Gastroesophageal sphincter (tissue), 4 donors: ENCODE data around the gene RECQL5. TPM values are rescaled to one million over a fixed set of nuclear protein-coding genes. Genes with fewer than 3 reads are reported as not detected.

Source experiments
- ATAC-seq: fragments of 150-250 bp; one replicate; pipeline ENCODE4 v1.9.1; 2016; ENCODE audit warnings: mild to moderate bottlenecking, moderate library complexity
- H3K27ac ChIP-seq, 4 donors: fragments of 200-600 bp; sonication (generic) in 3 of 4; 1 replicate in 3 of 4; 2 replicates in 1 of 4; pipeline ENCODE4 v1.5.1; 2016 to 2019
- H3K27me3 ChIP-seq: fragments of 200-600 bp; sonication (generic); one replicate; pipeline ENCODE4 v1.5.1; 2019
- H3K36me3 ChIP-seq, 2 donors: fragments of 200-600 bp; sonication (generic); one replicate each; pipeline ENCODE4 v1.5.1; 2019; ENCODE audit warnings: control low read depth in 1 of 2
- H3K4me1 ChIP-seq, 3 donors: fragments of 200-600 bp; sonication (generic); 1 replicate in 2 of 3; 2 replicates in 1 of 3; pipeline ENCODE4 v1.5.1; 2016 to 2019; ENCODE audit warnings: control low read depth in 2 of 3
- H3K4me3 ChIP-seq, 2 donors: fragments of 200-600 bp; sonication (generic); one replicate each; pipeline ENCODE4 v1.5.1; 2019; ENCODE audit warnings: mild to moderate bottlenecking in 1 of 2, moderate library complexity in 1 of 2
- H3K9me3 ChIP-seq, 3 donors: fragments of 200-600 bp; sonication (generic); one replicate each; pipeline ENCODE4 v1.5.1; 2017 to 2019; ENCODE audit warnings: control low read depth in 2 of 3
- CTCF ChIP-seq, 4 experiments: fragments of 200-600 bp in 2 of 4; fragments of 450-650 bp in 2 of 4; sonication (generic) in 1 of 4; IDR thresholded peaks; one replicate each; pipeline ENCODE4 v1.5.1; 2017 to 2019; ENCODE audit warnings: antibody characterized with exemption in 4 of 4, mild to moderate bottlenecking in 2 of 4, moderate library complexity in 2 of 4
- EP300 ChIP-seq: sonication (generic); formaldehyde crosslinking; IDR thresholded peaks from one replicate; pipeline ENCODE4 v1.6.1; 2017; ENCODE audit warnings: antibody characterized with exemption, mild to moderate bottlenecking
- POLR2A ChIP-seq, 2 donors: fragments of 450-650 bp; IDR thresholded peaks; one replicate each; pipeline ENCODE4 v1.6.1; 2017; ENCODE audit warnings: antibody characterized with exemption in 2 of 2, mild to moderate bottlenecking in 2 of 2, moderate library complexity in 1 of 2
- POLR2AphosphoS5 ChIP-seq: sonication (generic); formaldehyde crosslinking; IDR thresholded peaks from one replicate; pipeline ENCODE4 v1.6.1; 2017; ENCODE audit warnings: antibody characterized with exemption
- WGBS, 2 donors: methylation state at CpG; one replicate each; pipeline ENCODE4 v1.1.5; 2018; ENCODE audit warnings: low coverage in 1 of 2; 5-methylcytosine and 5-hydroxymethylcytosine counted together
- total RNA-seq, 4 donors: library from RNA; depleted of rRNA; stranded (reverse); fragments of >200 nt; gene quantifications; one replicate each; pipeline ENCODE4 v1.1.0, GENCODE V29; 2016

Gene RECQL5
- total RNA-seq, 4 donors from 2014 or later: 6.4 to 15.1 (median 13.6) TPM

- Histone ChIP-seq H3K27me3 (no peaks in the 10 kb centered on the region), H3K9me3 (no peaks in the 10 kb centered on the region), H3K4me1 (peaks cover 0 to 30% (median 4%) of the 10 kb centered on the region in 3 donors), H3K27ac (peak overlapping the region in 1 of 4 donors; percentile 29), H3K36me3 (peaks cover 0 to 87% of the 10 kb centered on the region in 2 donors), H3K4me3 (no peak overlapping the region)
- 100% methylated on average over 1 of the region's 27 CpGs; no CpG with 5 or more reads in 1 of the 2 donors for WGBS, 2 donors
- ATAC-seq: no peak
- no peak for TF ChIP-seq POLR2A (IDR thresholded peaks at IDR 0.05)
- no peak for TF ChIP-seq CTCF (IDR thresholded peaks at IDR 0.05)
- no peak for TF ChIP-seq POLR2AphosphoS5
- no peak for TF ChIP-seq EP300
Measured at GRCh38 chr17:75704963-75705875, 38.3 kb upstream of the RECQL5 start.

- TF ChIP-seq EP300 (no peak), POLR2AphosphoS5 (no peak), POLR2A (IDR thresholded peaks at IDR 0.05) (no peak), CTCF (IDR thresholded peaks at IDR 0.05) (no peak)
- WGBS, 2 donors: 100% methylated on average over 1 to 4 of the region's 9 CpGs
- Histone ChIP-seq H3K36me3 (peaks cover 0 to 92% of the 10 kb centered on the region in 2 donors), H3K4me1 (peaks cover 0 to 46% (median 11%) of the 10 kb centered on the region in 3 donors), H3K9me3 (no peaks in the 10 kb centered on the region), H3K27me3 (no peaks in the 10 kb centered on the region), H3K27ac (peak overlapping the region in 2 of 4 donors; percentile 9 to 25), H3K4me3 (no peak overlapping the region)
- ATAC-seq: no peak
Measured at GRCh38 chr17:75703591-75703990, 36.6 kb upstream of the RECQL5 start.

- peaks cover 0 to 90% of the 10 kb centered on the region in 2 donors for H3K36me3 ChIP-seq
- H3K27me3 ChIP-seq: no peaks in the 10 kb centered on the region
- no peaks in the 10 kb centered on the region for H3K9me3 ChIP-seq
- peaks cover 0 to 44% (median 11%) of the 10 kb centered on the region in 3 donors for H3K4me1 ChIP-seq
- no peak for TF ChIP-seq CTCF (IDR thresholded peaks at IDR 0.05)
- no peak overlapping the region for H3K4me3 ChIP-seq
- WGBS, 2 donors: 82% methylated on average over 2 of the region's 12 CpGs; no CpG with 5 or more reads in 1 of the 2 donors
- ATAC-seq: no peak
- H3K27ac ChIP-seq: peak overlapping the region in 3 of 4 donors; percentile 25 to 85 (median 82)
Measured at GRCh38 chr17:75703191-75703590, 36.2 kb upstream of the RECQL5 start.

DNA sequence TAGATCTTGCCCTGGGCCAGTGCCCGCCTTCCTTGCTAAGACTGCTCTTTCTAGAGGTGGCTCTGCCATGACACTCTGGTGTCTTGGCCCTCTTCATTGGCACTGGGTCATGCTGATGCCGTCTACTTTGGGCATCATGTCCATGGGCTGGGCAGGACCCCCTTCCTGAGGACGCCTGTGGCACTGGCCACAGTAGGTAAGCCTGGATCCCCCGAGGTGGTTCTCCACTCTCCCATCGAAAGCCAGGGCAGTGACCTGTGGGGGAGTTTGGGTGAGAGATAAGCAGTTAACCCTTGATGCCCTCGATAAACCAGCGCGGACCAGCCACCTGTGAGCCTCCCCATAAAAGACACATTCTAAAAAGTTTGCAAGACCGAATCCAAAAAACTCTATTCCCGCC lies 34.3 kb upstream of the RECQL5 start:
- Histone ChIP-seq H3K4me1 (peaks cover 0 to 50% (median 11%) of the 10 kb centered on the region in 3 donors), H3K9me3 (no peaks in the 10 kb centered on the region), H3K27me3 (no peaks in the 10 kb centered on the region), H3K4me3 (no peak overlapping the region), H3K27ac (peak overlapping the region in 3 of 4 donors; percentile 82 to 85 (median 85)), H3K36me3 (peaks cover 0 to 88% of the 10 kb centered on the region in 2 donors)
- ATAC-seq: no peak
- 82 to 86% methylated on average over 5 to 6 of the region's 10 CpGs for WGBS, 2 donors
- no peak for TF ChIP-seq CTCF (IDR thresholded peaks at IDR 0.05)
- TF ChIP-seq EP300: no peak
- TF ChIP-seq POLR2A (IDR thresholded peaks at IDR 0.05): no peak
- TF ChIP-seq POLR2AphosphoS5: no peak
